Measurements from ENCODE around the gene TKT.

Gene TKT

GRCh38 chr3:53235545-53235944, 20.3 kb downstream of the TKT start:
- TF ChIP-seq, protein P1, sequence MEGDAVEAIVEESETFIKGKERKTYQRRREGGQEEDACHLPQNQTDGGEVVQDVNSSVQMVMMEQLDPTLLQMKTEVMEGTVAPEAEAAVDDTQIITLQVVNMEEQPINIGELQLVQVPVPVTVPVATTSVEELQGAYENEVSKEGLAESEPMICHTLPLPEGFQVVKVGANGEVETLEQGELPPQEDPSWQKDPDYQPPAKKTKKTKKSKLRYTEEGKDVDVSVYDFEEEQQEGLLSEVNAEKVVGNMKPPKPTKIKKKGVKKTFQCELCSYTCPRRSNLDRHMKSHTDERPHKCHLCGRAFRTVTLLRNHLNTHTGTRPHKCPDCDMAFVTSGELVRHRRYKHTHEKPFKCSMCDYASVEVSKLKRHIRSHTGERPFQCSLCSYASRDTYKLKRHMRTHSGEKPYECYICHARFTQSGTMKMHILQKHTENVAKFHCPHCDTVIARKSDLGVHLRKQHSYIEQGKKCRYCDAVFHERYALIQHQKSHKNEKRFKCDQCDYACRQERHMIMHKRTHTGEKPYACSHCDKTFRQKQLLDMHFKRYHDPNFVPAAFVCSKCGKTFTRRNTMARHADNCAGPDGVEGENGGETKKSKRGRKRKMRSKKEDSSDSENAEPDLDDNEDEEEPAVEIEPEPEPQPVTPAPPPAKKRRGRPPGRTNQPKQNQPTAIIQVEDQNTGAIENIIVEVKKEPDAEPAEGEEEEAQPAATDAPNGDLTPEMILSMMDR (IDR thresholded peaks at IDR 0.05; ENCODE audit: low read depth, low read length): no peak
- TF ChIP-seq POLR2A (IDR thresholded peaks at IDR 0.05; ENCODE audit: extremely low read depth, insufficient read length) (no peak), MYC (IDR thresholded peaks at IDR 0.05; ENCODE audit: low read depth, low read length) (no peak)
- TF ChIP-seq, protein P2, sequence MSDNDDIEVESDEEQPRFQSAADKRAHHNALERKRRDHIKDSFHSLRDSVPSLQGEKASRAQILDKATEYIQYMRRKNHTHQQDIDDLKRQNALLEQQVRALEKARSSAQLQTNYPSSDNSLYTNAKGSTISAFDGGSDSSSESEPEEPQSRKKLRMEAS (IDR thresholded peaks at IDR 0.05; ENCODE audit: low read depth, low read length): no peak
- DNase-seq (ENCODE audit: low read depth): no peak
- H3K4me3 ChIP-seq (ENCODE audit: low read depth, low read length): no peak overlapping the region

DNA sequence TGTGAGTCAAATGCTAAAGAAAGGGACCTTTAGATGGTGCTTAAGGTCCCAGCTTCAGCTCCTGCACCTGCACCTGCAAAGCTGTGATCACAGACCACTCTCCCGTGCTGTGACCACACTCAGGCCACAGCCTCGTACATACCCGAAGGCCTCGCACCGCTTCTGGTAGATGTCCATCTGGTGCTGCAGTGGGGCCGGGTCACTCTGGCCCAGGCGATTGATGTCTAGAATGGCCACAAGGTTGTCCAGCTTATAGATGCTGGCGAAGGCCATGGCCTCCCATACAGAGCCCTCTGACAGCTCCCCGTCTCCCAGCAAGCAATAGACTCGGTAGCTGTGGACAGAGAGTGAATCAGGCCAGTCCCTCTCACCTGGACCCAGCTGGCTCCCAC, 21.0 kb downstream of the TKT start:
- no peak overlapping the region for H3K4me3 ChIP-seq (ENCODE audit: low read depth, low read length)
- TF ChIP-seq, protein P1 (IDR thresholded peaks at IDR 0.05; ENCODE audit: low read depth, low read length): no peak
- TF ChIP-seq POLR2A (IDR thresholded peaks at IDR 0.05; ENCODE audit: extremely low read depth, insufficient read length) (no peak), MYC (IDR thresholded peaks at IDR 0.05; ENCODE audit: low read depth, low read length) (no peak)
- TF ChIP-seq, protein P2 (IDR thresholded peaks at IDR 0.05; ENCODE audit: low read depth, low read length): no peak
- DNase-seq (ENCODE audit: low read depth): no peak

- no peak for TF ChIP-seq MYC (IDR thresholded peaks at IDR 0.05; ENCODE audit: low read depth, low read length)
- TF ChIP-seq, protein P1 (IDR thresholded peaks at IDR 0.05; ENCODE audit: low read depth, low read length): no peak
- TF ChIP-seq, protein P2 (IDR thresholded peaks at IDR 0.05; ENCODE audit: low read depth, low read length): no peak
- no peak for TF ChIP-seq POLR2A (IDR thresholded peaks at IDR 0.05; ENCODE audit: extremely low read depth, insufficient read length)
- no peak overlapping the region for H3K4me3 ChIP-seq (ENCODE audit: low read depth, low read length)
- DNase-seq (ENCODE audit: low read depth): no peak
Observed at GRCh38 chr3:53234130-53234840, 21.5 kb downstream of the TKT start.

DNA sequence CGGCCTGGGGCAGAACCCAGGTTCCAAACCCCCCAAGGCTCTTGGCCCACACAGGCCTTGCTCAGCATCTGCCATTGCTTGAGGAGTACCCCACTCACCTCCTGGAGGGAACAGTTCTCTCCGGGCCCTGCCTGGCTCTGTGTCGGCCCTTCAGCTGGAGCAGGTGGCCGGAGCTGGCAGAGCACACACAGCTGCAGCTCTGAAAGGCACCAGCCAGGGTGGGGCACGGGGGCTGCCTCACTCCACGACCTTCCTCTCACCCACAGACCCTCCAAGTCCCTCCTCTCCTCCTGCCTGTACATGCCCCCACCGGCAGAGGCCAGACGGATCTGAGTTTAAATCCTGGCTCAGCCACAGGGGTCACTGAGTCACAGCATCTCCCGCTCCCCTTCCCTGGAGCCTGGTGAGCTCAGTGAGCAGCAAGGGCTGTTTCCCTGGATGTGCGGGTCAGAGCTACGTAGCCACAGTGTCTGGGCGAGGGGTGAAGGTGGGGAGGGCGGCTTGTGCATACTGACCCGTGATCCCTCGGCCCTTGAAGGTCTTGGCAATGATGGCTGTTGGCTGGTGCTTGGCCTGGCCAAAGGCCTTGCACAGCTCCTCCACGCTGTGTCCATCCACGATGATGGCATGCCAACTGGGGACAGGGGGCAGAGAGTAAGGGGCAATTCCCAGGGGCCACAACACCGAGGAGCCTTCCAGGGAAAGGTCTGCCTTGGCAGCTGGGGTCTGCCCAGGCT, 23.0 kb downstream of the TKT start:
- DNase-seq (ENCODE audit: low read depth): no peak
- TF ChIP-seq, protein P2 (IDR thresholded peaks at IDR 0.05; ENCODE audit: low read depth, low read length): no peak
- TF ChIP-seq POLR2A (IDR thresholded peaks at IDR 0.05; ENCODE audit: extremely low read depth, insufficient read length): no peak
- TF ChIP-seq, protein P1 (IDR thresholded peaks at IDR 0.05; ENCODE audit: low read depth, low read length): no peak
- TF ChIP-seq MYC (IDR thresholded peaks at IDR 0.05; ENCODE audit: low read depth, low read length): no peak
- no peak overlapping the region for H3K4me3 ChIP-seq (ENCODE audit: low read depth, low read length)

GRCh38 chr3:53231532-53232511, 24.0 kb downstream of the TKT start:
- TF ChIP-seq, protein P2 (IDR thresholded peaks at IDR 0.05; ENCODE audit: low read depth, low read length): no peak
- peak; percentile 8 for TF ChIP-seq POLR2A (IDR thresholded peaks at IDR 0.05; ENCODE audit: extremely low read depth, insufficient read length)
- no peak for DNase-seq (ENCODE audit: low read depth)
- no peak overlapping the region for H3K4me3 ChIP-seq (ENCODE audit: low read depth, low read length)
